SK-N-SH (cell line): ENCODE data around the gene DENND1A.

ENCODE experiments used
- GATA2 ChIP-seq: sonication (generic); formaldehyde crosslinking; IDR thresholded peaks from 2 replicates; pipeline ENCODE4 v1.5.0; 2020; ENCODE audit warnings: mild to moderate bottlenecking, missing genetic modification reagents
- TF ChIP-seq, protein P1 (sequence below): IDR thresholded peaks from 2 replicates; pipeline ENCODE4 v1.6.1; 2012; ENCODE audit warnings: mild to moderate bottlenecking, low read depth, low read length, moderate library complexity

DNA sequence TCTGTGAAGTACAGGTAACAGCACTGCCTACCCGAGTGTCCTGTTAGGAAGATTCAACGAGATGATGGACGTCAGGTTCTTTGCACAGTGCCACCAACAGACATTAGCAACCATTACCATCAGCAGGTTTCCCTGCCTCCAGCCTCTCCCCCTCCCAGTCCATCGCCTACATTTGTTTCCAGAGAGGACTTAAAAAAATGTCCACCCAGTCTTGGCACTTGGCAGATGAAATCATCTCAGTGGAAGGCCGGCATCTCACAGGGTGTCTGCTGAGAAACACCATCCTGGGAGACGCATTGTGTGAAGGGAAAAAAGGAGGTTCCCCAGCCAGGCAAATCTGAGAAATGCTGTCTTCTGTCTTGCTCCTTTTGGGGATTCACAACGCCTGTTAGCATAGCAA is 515.7 kb downstream of the DENND1A start:
- no peak for TF ChIP-seq GATA2 (CRISPR knock-in tag)
- TF ChIP-seq, protein P1, sequence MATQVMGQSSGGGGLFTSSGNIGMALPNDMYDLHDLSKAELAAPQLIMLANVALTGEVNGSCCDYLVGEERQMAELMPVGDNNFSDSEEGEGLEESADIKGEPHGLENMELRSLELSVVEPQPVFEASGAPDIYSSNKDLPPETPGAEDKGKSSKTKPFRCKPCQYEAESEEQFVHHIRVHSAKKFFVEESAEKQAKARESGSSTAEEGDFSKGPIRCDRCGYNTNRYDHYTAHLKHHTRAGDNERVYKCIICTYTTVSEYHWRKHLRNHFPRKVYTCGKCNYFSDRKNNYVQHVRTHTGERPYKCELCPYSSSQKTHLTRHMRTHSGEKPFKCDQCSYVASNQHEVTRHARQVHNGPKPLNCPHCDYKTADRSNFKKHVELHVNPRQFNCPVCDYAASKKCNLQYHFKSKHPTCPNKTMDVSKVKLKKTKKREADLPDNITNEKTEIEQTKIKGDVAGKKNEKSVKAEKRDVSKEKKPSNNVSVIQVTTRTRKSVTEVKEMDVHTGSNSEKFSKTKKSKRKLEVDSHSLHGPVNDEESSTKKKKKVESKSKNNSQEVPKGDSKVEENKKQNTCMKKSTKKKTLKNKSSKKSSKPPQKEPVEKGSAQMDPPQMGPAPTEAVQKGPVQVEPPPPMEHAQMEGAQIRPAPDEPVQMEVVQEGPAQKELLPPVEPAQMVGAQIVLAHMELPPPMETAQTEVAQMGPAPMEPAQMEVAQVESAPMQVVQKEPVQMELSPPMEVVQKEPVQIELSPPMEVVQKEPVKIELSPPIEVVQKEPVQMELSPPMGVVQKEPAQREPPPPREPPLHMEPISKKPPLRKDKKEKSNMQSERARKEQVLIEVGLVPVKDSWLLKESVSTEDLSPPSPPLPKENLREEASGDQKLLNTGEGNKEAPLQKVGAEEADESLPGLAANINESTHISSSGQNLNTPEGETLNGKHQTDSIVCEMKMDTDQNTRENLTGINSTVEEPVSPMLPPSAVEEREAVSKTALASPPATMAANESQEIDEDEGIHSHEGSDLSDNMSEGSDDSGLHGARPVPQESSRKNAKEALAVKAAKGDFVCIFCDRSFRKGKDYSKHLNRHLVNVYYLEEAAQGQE: no peak
